Ovary (tissue), 3 donors: ENCODE data around the gene CDH22.

Experiments used
- EP300 ChIP-seq: sonication (generic); formaldehyde crosslinking; IDR thresholded peaks from one replicate; pipeline ENCODE4 v1.6.1; 2017; ENCODE audit warnings: antibody characterized with exemption
- POLR2A ChIP-seq: fragments of 450-650 bp; IDR thresholded peaks from one replicate; pipeline ENCODE4 v1.6.1; 2017; ENCODE audit warnings: antibody characterized with exemption, mild to moderate bottlenecking, moderate library complexity
- TF ChIP-seq, protein P1 (sequence below), 3 donors: fragments of 450-650 bp in 2 of 3; fragments of 200-600 bp in 1 of 3; IDR thresholded peaks; one replicate each; pipeline versions ENCODE4 v1.5.1 to v1.8.0; 2016 to 2022; ENCODE audit warnings: antibody characterized with exemption in 3 of 3, mild to moderate bottlenecking in 1 of 3
- donor health status: DM: no; HTN: no; CAD: no.

DNA sequence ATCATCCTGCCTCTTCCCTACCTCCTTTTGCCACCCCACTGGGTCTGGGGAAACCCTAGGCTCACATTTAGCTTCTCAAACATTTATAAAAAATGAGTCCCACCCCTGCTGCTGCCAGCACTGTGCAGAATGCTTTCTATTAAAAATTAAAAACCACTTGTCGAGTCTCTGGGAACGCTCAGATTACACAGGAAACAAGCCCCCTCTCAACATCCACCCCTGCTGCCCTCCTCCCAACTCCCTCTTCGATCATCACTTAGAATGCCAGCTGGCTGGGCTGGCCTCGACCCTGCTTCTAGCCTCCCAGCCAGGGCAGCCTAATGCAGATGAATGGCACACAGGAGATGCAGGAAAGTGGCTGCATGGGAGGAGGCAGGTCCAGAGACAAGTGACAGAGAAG, 75.8 kb downstream of the CDH22 start:
- TF ChIP-seq, protein P1, sequence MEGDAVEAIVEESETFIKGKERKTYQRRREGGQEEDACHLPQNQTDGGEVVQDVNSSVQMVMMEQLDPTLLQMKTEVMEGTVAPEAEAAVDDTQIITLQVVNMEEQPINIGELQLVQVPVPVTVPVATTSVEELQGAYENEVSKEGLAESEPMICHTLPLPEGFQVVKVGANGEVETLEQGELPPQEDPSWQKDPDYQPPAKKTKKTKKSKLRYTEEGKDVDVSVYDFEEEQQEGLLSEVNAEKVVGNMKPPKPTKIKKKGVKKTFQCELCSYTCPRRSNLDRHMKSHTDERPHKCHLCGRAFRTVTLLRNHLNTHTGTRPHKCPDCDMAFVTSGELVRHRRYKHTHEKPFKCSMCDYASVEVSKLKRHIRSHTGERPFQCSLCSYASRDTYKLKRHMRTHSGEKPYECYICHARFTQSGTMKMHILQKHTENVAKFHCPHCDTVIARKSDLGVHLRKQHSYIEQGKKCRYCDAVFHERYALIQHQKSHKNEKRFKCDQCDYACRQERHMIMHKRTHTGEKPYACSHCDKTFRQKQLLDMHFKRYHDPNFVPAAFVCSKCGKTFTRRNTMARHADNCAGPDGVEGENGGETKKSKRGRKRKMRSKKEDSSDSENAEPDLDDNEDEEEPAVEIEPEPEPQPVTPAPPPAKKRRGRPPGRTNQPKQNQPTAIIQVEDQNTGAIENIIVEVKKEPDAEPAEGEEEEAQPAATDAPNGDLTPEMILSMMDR (IDR thresholded peaks at IDR 0.05): no peak
- TF ChIP-seq EP300: no peak
- TF ChIP-seq POLR2A: no peak
